COLO668 (cell line): Measurements from ENCODE around the gene KRT36.

Source experiments
- DNase-seq: peaks from one replicate; lab custom pipeline; 2025; ENCODE audit not compliant: unreplicated experiment; lab: John Stamatoyannopoulos, UW

KRT36 gene

DNA sequence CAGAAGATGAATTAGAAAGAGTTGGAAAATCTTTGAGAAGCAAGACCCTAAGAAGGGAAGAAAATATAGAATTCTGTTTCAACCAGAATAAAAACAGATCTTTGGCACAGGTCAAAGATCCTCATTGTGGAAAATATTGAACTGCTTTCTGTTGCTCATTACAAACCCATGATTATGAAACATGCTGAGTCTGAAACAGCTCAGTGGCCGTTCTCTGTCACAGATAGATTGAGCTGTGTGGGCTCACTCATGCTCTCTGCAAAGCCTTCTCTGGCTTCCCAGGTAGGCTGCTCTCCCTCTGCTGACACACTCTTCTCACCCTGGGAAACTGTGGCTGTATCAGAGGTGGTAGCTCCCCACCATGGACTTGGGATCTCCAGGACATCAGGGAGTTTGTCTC lies 45.5 kb downstream of the KRT36 start:
- no peak for DNase-seq

GRCh38 chr17:41442739-41443138 lies 47.0 kb downstream of the KRT36 start:
- no peak for DNase-seq

GRCh38 chr17:41440531-41441033 lies 49.1 kb downstream of the KRT36 start, which contains the start of gene KRT38:
TSS of gene KRT38 (minus strand) at chr17:41440983. CDS start at chr17:41440921, 62 bp downstream.
- no peak for DNase-seq

GRCh38 chr17:41439375-41439774 lies 50.3 kb downstream of the KRT36 start:
- DNase-seq: no peak

- DNase-seq: no peak
Measured at GRCh38 chr17:41437769-41438168, 51.9 kb downstream of the KRT36 start.

GRCh38 chr17:41437254-41437653 lies 52.5 kb downstream of the KRT36 start:
- no peak for DNase-seq
